DND-41 (cell line): ENCODE data around the gene FGF14.

Experiments
- EZH2 ChIP-seq: IDR thresholded peaks from 3 replicates; pipeline ENCODE4 v1.6.1; 2012; ENCODE audit warnings: borderline replicate concordance, low read depth, mild to moderate bottlenecking, moderate library complexity, low read length, inconsistent platforms; ENCODE audit not compliant: severe bottlenecking
- TF ChIP-seq, protein P1 (sequence below): IDR thresholded peaks from 2 replicates; pipeline ENCODE4 v1.5.1; 2012; ENCODE audit warnings: borderline replicate concordance, low read length, moderate library complexity, mild to moderate bottlenecking; ENCODE audit not compliant: poor library complexity, severe bottlenecking; ENCODE audit errors: extremely low read depth

DNA sequence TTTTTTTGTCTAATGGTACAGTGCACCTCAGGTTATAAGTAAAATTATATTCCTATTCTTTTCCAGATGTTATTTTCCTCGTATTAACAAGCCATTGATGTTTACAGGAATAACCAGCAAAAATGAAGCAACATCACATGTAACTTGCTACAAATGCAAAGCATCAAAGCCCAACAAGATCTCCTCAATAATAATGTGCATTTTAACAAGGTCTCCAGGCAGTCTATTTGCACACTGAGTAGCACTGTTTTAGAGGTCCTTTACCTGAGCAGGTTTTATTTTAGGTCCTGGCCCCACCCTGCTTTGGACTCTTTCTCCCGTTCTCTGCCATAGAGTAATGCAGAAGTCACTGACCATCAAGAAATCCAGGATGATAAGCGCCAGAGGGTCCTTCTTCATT lies 298.4 kb downstream of the FGF14 start:
- TF ChIP-seq, protein P1, sequence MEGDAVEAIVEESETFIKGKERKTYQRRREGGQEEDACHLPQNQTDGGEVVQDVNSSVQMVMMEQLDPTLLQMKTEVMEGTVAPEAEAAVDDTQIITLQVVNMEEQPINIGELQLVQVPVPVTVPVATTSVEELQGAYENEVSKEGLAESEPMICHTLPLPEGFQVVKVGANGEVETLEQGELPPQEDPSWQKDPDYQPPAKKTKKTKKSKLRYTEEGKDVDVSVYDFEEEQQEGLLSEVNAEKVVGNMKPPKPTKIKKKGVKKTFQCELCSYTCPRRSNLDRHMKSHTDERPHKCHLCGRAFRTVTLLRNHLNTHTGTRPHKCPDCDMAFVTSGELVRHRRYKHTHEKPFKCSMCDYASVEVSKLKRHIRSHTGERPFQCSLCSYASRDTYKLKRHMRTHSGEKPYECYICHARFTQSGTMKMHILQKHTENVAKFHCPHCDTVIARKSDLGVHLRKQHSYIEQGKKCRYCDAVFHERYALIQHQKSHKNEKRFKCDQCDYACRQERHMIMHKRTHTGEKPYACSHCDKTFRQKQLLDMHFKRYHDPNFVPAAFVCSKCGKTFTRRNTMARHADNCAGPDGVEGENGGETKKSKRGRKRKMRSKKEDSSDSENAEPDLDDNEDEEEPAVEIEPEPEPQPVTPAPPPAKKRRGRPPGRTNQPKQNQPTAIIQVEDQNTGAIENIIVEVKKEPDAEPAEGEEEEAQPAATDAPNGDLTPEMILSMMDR = no peak
- TF ChIP-seq EZH2 = no peak
